Transverse colon (tissue), 4 donors: ENCODE results near the gene DYNLRB1. TPM values are rescaled to one million over a fixed set of nuclear protein-coding genes. Genes with fewer than 3 reads are reported as not detected.
A peak's percentile ranks its signal among the peaks of the same experiment; 100 is the strongest.

ENCODE experiments used
- DNase-seq: peaks from one replicate; pipeline ENCODE4 v3.0.0-alpha.2; 2019
- H3K27ac ChIP-seq, 4 donors: fragments of 200-600 bp; sonication (generic); 2 replicates each; pipeline ENCODE4 v1.5.1; 2016 to 2018; ENCODE audit warnings: inconsistent platforms in 4 of 4
- H3K27me3 ChIP-seq: fragments of 200-600 bp; sonication (generic); 2 replicates; pipeline ENCODE4 v1.5.1; 2017; ENCODE audit warnings: inconsistent platforms
- H3K36me3 ChIP-seq, 4 donors: fragments of 200-600 bp; sonication (generic); 2 replicates each; pipeline ENCODE4 v1.5.1; 2017 to 2019; ENCODE audit warnings: inconsistent platforms in 4 of 4
- H3K4me1 ChIP-seq, 4 donors: fragments of 200-600 bp; sonication (generic); 2 replicates each; pipeline ENCODE4 v1.5.1; 2017 to 2020; ENCODE audit warnings: inconsistent platforms in 4 of 4
- H3K4me3 ChIP-seq, 4 donors: fragments of 200-600 bp; sonication (generic); 1 replicate in 1 of 4; 2 replicates in 3 of 4; pipeline versions ENCODE4 v1.5.1 to v1.6.1; 2017 to 2019; ENCODE audit warnings: inconsistent platforms in 4 of 4
- H3K9me3 ChIP-seq, 2 donors: fragments of 200-600 bp; sonication (generic); 2 replicates each; pipeline ENCODE4 v1.5.1; 2017 to 2019; ENCODE audit warnings: inconsistent platforms in 2 of 2
- EP300 ChIP-seq: sonication (generic); formaldehyde crosslinking; IDR thresholded peaks from one replicate; pipeline ENCODE4 v1.6.1; 2017; ENCODE audit warnings: antibody characterized with exemption, low read depth
- POLR2A ChIP-seq: fragments of 450-650 bp; IDR thresholded peaks from one replicate; pipeline ENCODE4 v1.6.1; 2016; ENCODE audit warnings: antibody characterized with exemption, mild to moderate bottlenecking, moderate library complexity
- POLR2AphosphoS5 ChIP-seq, 3 donors: sonication (generic); formaldehyde crosslinking; IDR thresholded peaks; one replicate each; pipeline ENCODE4 v1.6.1; 2016; ENCODE audit warnings: antibody characterized with exemption in 3 of 3
- WGBS, 2 donors: methylation state at CpG; one replicate each; pipeline ENCODE4 v1.1.5; 2018; ENCODE audit warnings: low coverage in 1 of 2; 5-methylcytosine and 5-hydroxymethylcytosine counted together
- in situ Hi-C, 4 donors: fragments of 200-750 bp; cut with MboI; loops; one replicate each; pipeline versions ENCODE4 v1.15.0 to v1.15.1; 2017; ENCODE audit warnings: low sequenced_read_pairs in 3 of 4, low pct_ligation_motif_present in 1 of 4, low pct_unique_long_range_greater_than_20kb in 1 of 4
- intact Hi-C: fragments of 100-400 bp; cut with DNase I; formaldehyde crosslinking; loops from one replicate; pipeline ENCODE4 v1.15.1; 2023; ENCODE audit warnings: low total_unique reads
- total RNA-seq, 4 donors: library from RNA; depleted of rRNA; stranded (reverse); fragments of >200 nt; gene quantifications; one replicate each; pipeline ENCODE4 v1.1.0, GENCODE V29; 2016
- TF ChIP-seq, protein P1 (sequence below), 5 experiments: fragments of 200-600 bp in 3 of 5; fragments of 450-650 bp in 2 of 5; sonication (generic) in 3 of 5; IDR thresholded peaks; 1 replicate in 2 of 5; 2 replicates in 3 of 5; pipeline ENCODE4 v1.5.1; 2016 to 2017; ENCODE audit warnings: antibody characterized with exemption in 5 of 5, inconsistent platforms in 3 of 5, mild to moderate bottlenecking in 2 of 5, moderate library complexity in 1 of 5

The DYNLRB1 gene
- total RNA-seq, 4 donors from 2014 or later = 80.8 to 178 (median 120) TPM

DNA sequence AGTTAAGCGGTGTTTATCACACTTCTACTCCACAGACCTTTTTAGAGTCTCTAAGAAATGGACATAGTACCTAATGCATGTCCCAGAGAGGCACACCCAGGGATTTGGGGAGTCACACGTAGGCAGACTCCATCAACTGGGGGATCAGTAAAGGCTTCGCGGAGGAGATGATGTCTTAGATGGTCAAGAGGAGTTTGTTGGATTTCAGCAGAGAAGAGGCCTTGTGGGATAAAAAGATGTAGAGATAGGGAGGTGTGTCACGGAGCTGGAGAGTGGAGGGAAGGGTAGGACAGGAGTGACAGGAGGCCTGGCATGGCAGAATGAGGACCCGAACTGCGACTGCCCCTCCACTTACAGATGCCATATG, 9.1 kb downstream of the DYNLRB1 start:
- no peak overlapping the region for H3K4me3 ChIP-seq
- no peak for TF ChIP-seq POLR2A
- TF ChIP-seq, protein P1, sequence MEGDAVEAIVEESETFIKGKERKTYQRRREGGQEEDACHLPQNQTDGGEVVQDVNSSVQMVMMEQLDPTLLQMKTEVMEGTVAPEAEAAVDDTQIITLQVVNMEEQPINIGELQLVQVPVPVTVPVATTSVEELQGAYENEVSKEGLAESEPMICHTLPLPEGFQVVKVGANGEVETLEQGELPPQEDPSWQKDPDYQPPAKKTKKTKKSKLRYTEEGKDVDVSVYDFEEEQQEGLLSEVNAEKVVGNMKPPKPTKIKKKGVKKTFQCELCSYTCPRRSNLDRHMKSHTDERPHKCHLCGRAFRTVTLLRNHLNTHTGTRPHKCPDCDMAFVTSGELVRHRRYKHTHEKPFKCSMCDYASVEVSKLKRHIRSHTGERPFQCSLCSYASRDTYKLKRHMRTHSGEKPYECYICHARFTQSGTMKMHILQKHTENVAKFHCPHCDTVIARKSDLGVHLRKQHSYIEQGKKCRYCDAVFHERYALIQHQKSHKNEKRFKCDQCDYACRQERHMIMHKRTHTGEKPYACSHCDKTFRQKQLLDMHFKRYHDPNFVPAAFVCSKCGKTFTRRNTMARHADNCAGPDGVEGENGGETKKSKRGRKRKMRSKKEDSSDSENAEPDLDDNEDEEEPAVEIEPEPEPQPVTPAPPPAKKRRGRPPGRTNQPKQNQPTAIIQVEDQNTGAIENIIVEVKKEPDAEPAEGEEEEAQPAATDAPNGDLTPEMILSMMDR (IDR thresholded peaks at IDR 0.05) = no peak
- TF ChIP-seq POLR2AphosphoS5 (IDR thresholded peaks at IDR 0.05) = no peak
- no peak for TF ChIP-seq EP300
- peak overlapping the region; percentile 81 to 91 (median 86) for H3K27ac ChIP-seq
- no peaks in the 10 kb centered on the region for H3K9me3 ChIP-seq
- DNase-seq = no peak
- H3K27me3 ChIP-seq = no peaks in the 10 kb centered on the region
- H3K36me3 ChIP-seq = peaks cover 0 to 20% (median 8%) of the 10 kb centered on the region in 4 donors
- 55 to 70% methylated on average over 2 to 7 of the region's 7 CpGs for WGBS, 2 donors
- peaks cover 40 to 82% (median 47%) of the 10 kb centered on the region in 4 donors for H3K4me1 ChIP-seq
- intact Hi-C loops = no loop called here
- in situ Hi-C loops = loop anchor here in 1 of 4 donors (10.0 kb wide), 1 partner anchor 211 kb away; no protein-coding TSS in a partner anchor

DNA sequence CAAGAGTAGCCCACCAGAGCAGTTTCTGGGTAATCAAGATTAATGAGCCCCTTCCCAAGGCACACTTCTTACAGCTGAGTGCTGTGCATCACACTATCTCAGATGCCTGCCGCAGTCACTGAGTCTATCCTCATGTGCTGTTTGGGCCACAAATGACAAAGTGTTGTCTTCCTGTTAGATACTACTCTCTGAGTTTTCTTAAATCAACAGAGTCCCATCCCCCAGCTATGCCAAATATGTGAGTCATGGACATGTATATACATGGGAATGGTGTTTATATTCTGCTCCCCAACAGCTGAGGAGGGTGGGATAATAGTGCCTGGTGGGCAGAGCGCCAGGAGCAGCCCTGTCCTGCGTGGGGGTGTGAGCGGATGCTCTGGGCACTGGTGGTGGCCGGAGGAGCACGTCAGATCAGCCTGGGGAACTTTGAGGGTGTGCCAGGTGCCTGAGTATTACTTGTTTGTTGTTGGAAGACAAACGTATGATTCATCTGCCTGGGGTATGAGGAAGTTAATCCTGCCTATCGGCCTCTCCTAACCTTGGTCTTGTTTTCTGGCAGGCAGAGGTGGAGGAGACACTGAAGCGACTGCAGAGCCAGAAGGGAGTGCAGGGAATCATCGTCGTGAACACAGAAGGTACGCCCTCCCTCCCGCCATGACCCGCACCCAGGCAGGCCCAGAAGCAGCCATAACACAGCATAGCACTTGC, 9.6 kb downstream of the DYNLRB1 start:
- Histone ChIP-seq H3K36me3 (peaks cover 0 to 21% (median 9%) of the 10 kb centered on the region in 4 donors), H3K27me3 (no peaks in the 10 kb centered on the region), H3K4me3 (no peak overlapping the region), H3K9me3 (no peaks in the 10 kb centered on the region), H3K4me1 (peaks cover 40 to 80% (median 47%) of the 10 kb centered on the region in 4 donors), H3K27ac (peak overlapping the region; percentile 81 to 91 (median 86))
- intact Hi-C loops (no loop called here), in situ Hi-C loops (loop anchor here in 1 of 4 donors (10.0 kb wide), 1 partner anchor 211 kb away; no protein-coding TSS in a partner anchor)
- 31 to 64% methylated on average over 5 to 14 of the region's 14 CpGs for WGBS, 2 donors
- TF ChIP-seq POLR2AphosphoS5 (IDR thresholded peaks at IDR 0.05) = peak; percentile 32 to 89 (median 77)
- TF ChIP-seq, protein P1 (IDR thresholded peaks at IDR 0.05) = peak in 1 of 5 experiments; percentile 9
- peak; percentile 63 for TF ChIP-seq POLR2A
- no peak for TF ChIP-seq EP300
- DNase-seq = peak; percentile 90

DNA sequence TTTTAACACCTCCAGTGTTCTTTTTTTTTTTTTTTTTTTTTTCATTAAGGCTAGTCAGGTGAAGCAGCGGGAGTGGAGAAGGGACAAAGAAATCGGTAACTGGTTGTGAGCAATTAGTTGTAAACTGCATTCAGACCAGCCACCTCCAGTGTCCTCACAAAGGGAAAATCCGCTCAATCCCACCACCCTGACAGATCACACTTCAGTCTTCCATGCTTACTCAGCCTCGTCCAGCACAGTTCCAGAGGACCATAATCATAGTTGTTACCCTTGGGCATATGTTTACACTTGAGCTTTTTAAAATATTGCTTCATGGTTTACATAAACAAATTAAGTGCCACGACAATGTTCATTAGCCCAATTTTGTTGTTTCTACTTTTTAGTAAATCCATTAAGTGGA, 10.2 kb downstream of the DYNLRB1 start:
- Histone ChIP-seq H3K4me1 (peaks cover 40 to 76% (median 47%) of the 10 kb centered on the region in 4 donors), H3K36me3 (peaks cover 0 to 21% (median 9%) of the 10 kb centered on the region in 4 donors), H3K27me3 (no peaks in the 10 kb centered on the region), H3K4me3 (no peak overlapping the region), H3K27ac (peak overlapping the region; percentile 81 to 91 (median 86)), H3K9me3 (no peaks in the 10 kb centered on the region)
- in situ Hi-C loops = loop anchor here in 1 of 4 donors (10.0 kb wide), 1 partner anchor 212 kb away; no protein-coding TSS in a partner anchor
- no peak for DNase-seq
- intact Hi-C loops = no loop called here
- 54 to 60% methylated on average over 4 to 5 of the region's 5 CpGs for WGBS, 2 donors
- TF ChIP-seq, protein P1 (IDR thresholded peaks at IDR 0.05) = no peak
- TF ChIP-seq POLR2A (no peak), EP300 (no peak), POLR2AphosphoS5 (IDR thresholded peaks at IDR 0.05) (no peak)

DNA sequence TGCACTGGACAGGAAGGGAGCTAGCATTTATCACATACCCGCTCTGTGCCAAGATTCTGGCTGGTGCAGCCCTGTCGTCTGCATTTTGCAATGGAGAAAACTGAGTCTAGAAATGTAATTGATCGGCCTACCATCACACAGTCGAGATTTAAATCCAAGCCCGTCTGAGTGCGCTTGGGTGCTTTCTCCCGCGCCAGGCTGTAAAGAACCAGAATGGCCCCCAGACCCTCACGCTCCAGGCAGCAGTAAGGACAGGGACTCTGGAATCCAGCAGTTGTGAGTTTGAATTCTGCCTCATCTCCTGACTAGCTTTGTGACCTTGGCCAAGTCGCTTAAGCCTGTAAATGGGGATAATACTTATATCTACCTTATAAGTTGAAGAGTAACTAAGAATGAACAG, 10.8 kb downstream of the DYNLRB1 start:
- H3K27me3 ChIP-seq = no peaks in the 10 kb centered on the region
- TF ChIP-seq, protein P1 (IDR thresholded peaks at IDR 0.05) = no peak
- no peak for TF ChIP-seq EP300
- TF ChIP-seq POLR2A = no peak
- TF ChIP-seq POLR2AphosphoS5 (IDR thresholded peaks at IDR 0.05) = no peak
- in situ Hi-C loops (loop anchor here in 1 of 4 donors (10.0 kb wide), 1 partner anchor 212 kb away; no protein-coding TSS in a partner anchor), intact Hi-C loops (no loop called here)
- DNase-seq = no peak
- H3K36me3 ChIP-seq = peaks cover 0 to 21% (median 9%) of the 10 kb centered on the region in 4 donors
- H3K27ac ChIP-seq = peak overlapping the region; percentile 81 to 91 (median 86)
- peaks cover 40 to 70% (median 46%) of the 10 kb centered on the region in 4 donors for H3K4me1 ChIP-seq
- no peaks in the 10 kb centered on the region for H3K9me3 ChIP-seq
- H3K4me3 ChIP-seq = no peak overlapping the region
- WGBS, 2 donors = 82 to 84% methylated on average over 3 to 10 of the region's 10 CpGs
